Common myeloid progenitor, CD34-positive (primary cell): ENCODE measurements around the gene CAST.
A peak's percentile ranks its signal among the peaks of the same experiment; 100 is the strongest.

Source experiments
- CTCF ChIA-PET: fragments of 350-600 bp; sonication (Branson Sonifier 250); formaldehyde crosslinking; loops from one replicate; lab custom pipeline; 2021; ENCODE audit warnings: antibody characterized with exemption; lab: Charles Lee
- POLR2A ChIA-PET: fragments of 350-600 bp; sonication (Branson Sonifier 250); formaldehyde crosslinking; loops from one replicate; lab custom pipeline; 2021; ENCODE audit warnings: antibody characterized with exemption; lab: Charles Lee
- DNase-seq, 3 donors: peaks; one replicate each; pipeline versions ENCODE4 v3.0.0 to v3.0.0-alpha.2; 2013
- H3K27ac ChIP-seq, 2 experiments: 1 replicate in 1 of 2; 2 replicates in 1 of 2; pipeline ENCODE4 v1.7.0; 2013; ENCODE audit warnings: inconsistent platforms in 2 of 2, low read length in 2 of 2, mild to moderate bottlenecking in 2 of 2, low read depth in 1 of 2, moderate library complexity in 1 of 2; ENCODE audit not compliant: severe bottlenecking in 2 of 2, insufficient read depth in 1 of 2, poor library complexity in 1 of 2
- H3K27me3 ChIP-seq, 5 experiments: replicated peaks in 2 of 5; 1 replicate in 3 of 5; 2 replicates in 2 of 5; pipeline versions ENCODE4 v1.6.1 to v1.7.0; 2013; ENCODE audit warnings: low read length in 4 of 5, mild to moderate bottlenecking in 2 of 5, moderate library complexity in 2 of 5, inconsistent platforms in 1 of 5; ENCODE audit not compliant: insufficient read depth in 5 of 5, control insufficient read depth in 4 of 5
- H3K36me3 ChIP-seq, 4 experiments: 1 replicate in 2 of 4; 2 replicates in 2 of 4; pipeline versions ENCODE4 v1.6.1 to v1.7.0; 2013; ENCODE audit warnings: low read length in 3 of 4, control low read depth in 1 of 4, mild to moderate bottlenecking in 1 of 4; ENCODE audit not compliant: control insufficient read depth in 4 of 4, insufficient read depth in 4 of 4
- H3K4me1 ChIP-seq, 4 experiments: 1 replicate in 3 of 4; 2 replicates in 1 of 4; pipeline versions ENCODE4 v1.6.1 to v1.7.1; 2013; ENCODE audit warnings: low read length in 3 of 4, mild to moderate bottlenecking in 3 of 4, control low read depth in 1 of 4, inconsistent platforms in 1 of 4, moderate library complexity in 1 of 4; ENCODE audit not compliant: control insufficient read depth in 4 of 4, insufficient read depth in 4 of 4; ENCODE audit errors: control extremely low read depth in 1 of 4
- H3K4me3 ChIP-seq, 7 experiments: 1 replicate in 4 of 7; 2 replicates in 3 of 7; pipeline versions ENCODE4 v1.5.1 to v1.7.0; 2013; ENCODE audit warnings: mild to moderate bottlenecking in 7 of 7, low read length in 6 of 7, moderate library complexity in 6 of 7, inconsistent platforms in 2 of 7, low read depth in 2 of 7, control low read depth in 1 of 7; ENCODE audit not compliant: insufficient read depth in 4 of 7, control insufficient read depth in 1 of 7; ENCODE audit errors: extremely low read depth in 1 of 7
- H3K9me3 ChIP-seq, 5 experiments: 1 replicate in 4 of 5; 2 replicates in 1 of 5; pipeline versions ENCODE4 v1.6.1 to v1.7.1; 2013; ENCODE audit warnings: low read length in 4 of 5, mild to moderate bottlenecking in 2 of 5, inconsistent platforms in 1 of 5, low read depth in 1 of 5, moderate library complexity in 1 of 5; ENCODE audit not compliant: control insufficient read depth in 4 of 5, insufficient read depth in 2 of 5; ENCODE audit errors: control extremely low read depth in 1 of 5
- WGBS: methylation state at CpG from one replicate; pipeline ENCODE4 v1.1.5; 2013; ENCODE audit not compliant: insufficient coverage; 5-methylcytosine and 5-hydroxymethylcytosine counted together

Gene CAST

GRCh38 chr5:96788112-96788749, 126.1 kb downstream of the CAST start:
- ChIA-PET POLR2A (interaction anchor here (0.5 kb wide), 1 partner anchor 46 kb away, joined by 3 read pairs; no protein-coding TSS in a partner anchor), CTCF (interaction anchor here (1.0 to 1.5 kb wide), 3 partner anchors 12 to 81 kb away, joined by 3 to 4 read pairs (median 3); no protein-coding TSS in a partner anchor)
- Histone ChIP-seq H3K9me3 (no peaks in the 10 kb centered on the region), H3K4me3 (no peak overlapping the region), H3K27ac (no peak overlapping the region), H3K27me3 (no peaks in the 10 kb centered on the region), H3K4me1 (peaks cover 0 to 5% (median 0%) of the 10 kb centered on the region in 4 experiments), H3K36me3 (peaks cover 30 to 85% (median 54%) of the 10 kb centered on the region in 4 experiments)
- WGBS, result 100% methylated on average over 3 of the region's 5 CpGs
- no peak for DNase-seq

- Histone ChIP-seq H3K4me3 (no peak overlapping the region), H3K36me3 (peaks cover 34 to 85% (median 54%) of the 10 kb centered on the region in 4 experiments), H3K27me3 (no peaks in the 10 kb centered on the region), H3K9me3 (no peaks in the 10 kb centered on the region), H3K4me1 (peaks cover 0 to 5% (median 0%) of the 10 kb centered on the region in 4 experiments), H3K27ac (no peak overlapping the region)
- ChIA-PET CTCF (interaction anchor here (0.9 to 1.5 kb wide), 3 partner anchors 10 to 79 kb away, joined by 3 to 4 read pairs (median 4); no protein-coding TSS in a partner anchor), POLR2A (no interaction called here)
- DNase-seq, result no peak
These were observed 127.7 kb downstream of the CAST start for GRCh38 chr5:96789794-96790330.

- peak overlapping the region; percentile 9 to 50 for H3K27ac ChIP-seq
- peaks cover 34 to 86% (median 55%) of the 10 kb centered on the region in 4 experiments for H3K36me3 ChIP-seq
- ChIA-PET CTCF (interaction anchor here (1.0 to 1.6 kb wide), 3 partner anchors 9 to 20 kb away, joined by 3 to 4 read pairs (median 3); no protein-coding TSS in a partner anchor), POLR2A (interaction anchor here (0.6 kb wide), 1 partner anchor 15 kb away, joined by 3 read pairs; no protein-coding TSS in a partner anchor)
- no peak overlapping the region for H3K4me3 ChIP-seq
- peak; percentile 9 to 37 (median 35) for DNase-seq
- no peaks in the 10 kb centered on the region for H3K27me3 ChIP-seq
- peaks cover 0 to 2% (median under 1%) of the 10 kb centered on the region in 5 experiments for H3K9me3 ChIP-seq
- peaks cover 0 to 5% (median 0%) of the 10 kb centered on the region in 4 experiments for H3K4me1 ChIP-seq
- WGBS, result 75% methylated on average over 2 of the region's 3 CpGs
These were observed 128.9 kb downstream of the CAST start for GRCh38 chr5:96790961-96791504.

- 82% methylated on average over 2 of the region's 3 CpGs for WGBS
- H3K4me3 ChIP-seq, result no peak overlapping the region
- DNase-seq, result no peak
- H3K36me3 ChIP-seq, result peaks cover 34 to 91% (median 63%) of the 10 kb centered on the region in 4 experiments
- no peaks in the 10 kb centered on the region for H3K27me3 ChIP-seq
- H3K27ac ChIP-seq, result no peak overlapping the region
- peaks cover 0 to 5% (median 0%) of the 10 kb centered on the region in 4 experiments for H3K4me1 ChIP-seq
- ChIA-PET CTCF (interaction anchor here (1.3 kb wide), 1 partner anchor 14 kb away, joined by 3 read pairs; the partner anchor contains the start of gene ERAP1), POLR2A (interaction anchor here (1.1 kb wide), 1 partner anchor 13 kb away, joined by 5 read pairs; the partner anchor contains the start of gene ERAP1)
- H3K9me3 ChIP-seq, result peaks cover 2 to 9% (median 4%) of the 10 kb centered on the region in 5 experiments
These were observed 132.6 kb downstream of the CAST start for GRCh38 chr5:96794757-96795156.

GRCh38 chr5:96795626-96796025, 133.4 kb downstream of the CAST start:
- Histone ChIP-seq H3K4me3 (no peak overlapping the region), H3K27ac (no peak overlapping the region), H3K4me1 (peaks cover 0 to 5% (median 0%) of the 10 kb centered on the region in 4 experiments), H3K9me3 (peaks cover 2 to 9% (median 4%) of the 10 kb centered on the region in 5 experiments), H3K27me3 (no peaks in the 10 kb centered on the region), H3K36me3 (peaks cover 37 to 89% (median 59%) of the 10 kb centered on the region in 4 experiments)
- no peak for DNase-seq
- WGBS, result no CpG with 5 or more reads among the region's 2 CpGs
- POLR2A ChIA-PET, result no interaction called here
- CTCF ChIA-PET, result interaction anchor here (1.3 kb wide), 1 partner anchor 13 kb away, joined by 3 read pairs; the partner anchor contains the start of gene ERAP1

- POLR2A ChIA-PET, result no interaction called here
- Histone ChIP-seq H3K36me3 (peaks cover 31 to 89% (median 56%) of the 10 kb centered on the region in 4 experiments), H3K9me3 (peaks cover 2 to 9% (median 4%) of the 10 kb centered on the region in 5 experiments), H3K4me3 (no peak overlapping the region), H3K27me3 (no peaks in the 10 kb centered on the region), H3K27ac (no peak overlapping the region), H3K4me1 (peaks cover 0 to 2% (median 0%) of the 10 kb centered on the region in 4 experiments)
- 91% methylated on average over 1 of the region's 2 CpGs for WGBS
- DNase-seq, result no peak
- CTCF ChIA-PET, result no interaction called here
These were observed 134.3 kb downstream of the CAST start for GRCh38 chr5:96796434-96796833.
